ENCODE data around the gene ZNF729.

- TF ChIP-seq CTCF (IDR thresholded peaks at IDR 0.05) (no peak), POLR2A (IDR thresholded peaks at IDR 0.05) (no peak)
Observed at GRCh38 chr19:22335716-22336115, 49.5 kb downstream of the ZNF729 start.
